Breast epithelium (tissue), 4 donors: ENCODE results near the gene PCDHA1. TPM values are rescaled to one million over a fixed set of nuclear protein-coding genes. Genes with fewer than 3 reads are reported as not detected.

ENCODE experiments used
- DNase-seq, 2 donors: peaks; one replicate each; pipeline ENCODE4 v3.0.0-alpha.2; 2019; ENCODE audit warnings: low spot score in 2 of 2
- H3K27ac ChIP-seq, 2 donors: fragments of 200-600 bp; sonication (generic) in 1 of 2; one replicate each; pipeline ENCODE4 v1.5.1; 2016 to 2019; ENCODE audit warnings: mild to moderate bottlenecking in 1 of 2
- H3K27me3 ChIP-seq, 2 donors: fragments of 200-600 bp; sonication (generic) in 1 of 2; one replicate each; pipeline versions ENCODE4 v1.5.1 to v1.6.0; 2017 to 2019; ENCODE audit warnings: control low read depth in 1 of 2, mild to moderate bottlenecking in 1 of 2
- H3K36me3 ChIP-seq: fragments of 200-600 bp; one replicate; pipeline ENCODE4 v1.5.1; 2019
- H3K4me1 ChIP-seq, 2 donors: fragments of 200-600 bp; sonication (generic); one replicate each; pipeline ENCODE4 v1.5.1; 2016 to 2019; ENCODE audit warnings: control low read depth in 1 of 2
- H3K4me3 ChIP-seq, 3 donors: fragments of 200-600 bp; sonication (generic); 1 replicate in 2 of 3; 2 replicates in 1 of 3; pipeline ENCODE4 v1.5.1; 2016 to 2019; ENCODE audit warnings: mild to moderate bottlenecking in 3 of 3, moderate library complexity in 2 of 3
- H3K9me3 ChIP-seq, 2 donors: fragments of 200-600 bp; sonication (generic) in 1 of 2; one replicate each; pipeline ENCODE4 v1.5.1; 2016 to 2019; ENCODE audit warnings: control low read depth in 1 of 2
- CTCF ChIP-seq, 3 donors: fragments of 450-650 bp; IDR thresholded peaks; one replicate each; pipeline ENCODE4 v1.5.1; 2016 to 2017; ENCODE audit warnings: antibody characterized with exemption in 3 of 3, mild to moderate bottlenecking in 3 of 3, moderate library complexity in 3 of 3
- POLR2A ChIP-seq: fragments of 450-650 bp; IDR thresholded peaks from one replicate; pipeline ENCODE4 v1.6.1; 2016; ENCODE audit warnings: antibody characterized with exemption, mild to moderate bottlenecking, moderate library complexity
- POLR2AphosphoS5 ChIP-seq, 3 donors: sonication (generic); formaldehyde crosslinking; IDR thresholded peaks; one replicate each; pipeline ENCODE4 v1.6.1; 2017; ENCODE audit warnings: antibody characterized with exemption in 3 of 3
- intact Hi-C: fragments of 100-400 bp; cut with DNase I; formaldehyde crosslinking; loops from one replicate; pipeline ENCODE4 v1.15.1; 2023; ENCODE audit warnings: low total_unique reads
- total RNA-seq, 3 donors: library from RNA; depleted of rRNA; stranded (reverse); fragments of >200 nt; gene quantifications; one replicate each; pipeline ENCODE4 v1.1.0, GENCODE V29; 2016

The PCDHA1 gene
- total RNA-seq, 3 donors from 2014 or later = not detected

DNA sequence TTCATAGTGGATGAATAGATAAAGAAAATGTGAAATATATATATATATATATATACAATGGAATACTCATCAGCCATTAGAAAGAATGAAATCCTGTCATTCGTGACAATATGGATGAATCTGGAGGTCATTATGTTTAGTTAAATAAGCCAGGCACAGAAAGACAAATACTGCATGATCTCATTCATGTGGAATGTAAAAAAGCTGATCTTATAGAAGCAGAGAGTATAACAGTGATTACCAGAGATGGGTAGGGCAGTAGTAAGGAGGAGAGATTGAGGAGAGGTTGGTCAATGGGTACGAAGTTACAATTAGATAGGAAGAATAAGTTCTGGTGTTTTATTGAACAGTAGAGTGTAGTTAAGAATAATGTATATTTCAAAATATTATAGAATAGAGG lies 160.6 kb downstream of the PCDHA1 start:
- peaks cover 4 to 6% of the 10 kb centered on the region in 2 donors for H3K9me3 ChIP-seq
- H3K4me3 ChIP-seq = no peak overlapping the region
- DNase-seq = no peak
- intact Hi-C loops = no loop called here
- TF ChIP-seq POLR2AphosphoS5 (IDR thresholded peaks at IDR 0.05) = no peak
- no peak for TF ChIP-seq POLR2A
- no peak for TF ChIP-seq CTCF (IDR thresholded peaks at IDR 0.05)
- no peak overlapping the region for H3K27ac ChIP-seq
- H3K27me3 ChIP-seq = no peaks in the 10 kb centered on the region
- H3K36me3 ChIP-seq = no peaks in the 10 kb centered on the region
- no peaks in the 10 kb centered on the region for H3K4me1 ChIP-seq

DNA sequence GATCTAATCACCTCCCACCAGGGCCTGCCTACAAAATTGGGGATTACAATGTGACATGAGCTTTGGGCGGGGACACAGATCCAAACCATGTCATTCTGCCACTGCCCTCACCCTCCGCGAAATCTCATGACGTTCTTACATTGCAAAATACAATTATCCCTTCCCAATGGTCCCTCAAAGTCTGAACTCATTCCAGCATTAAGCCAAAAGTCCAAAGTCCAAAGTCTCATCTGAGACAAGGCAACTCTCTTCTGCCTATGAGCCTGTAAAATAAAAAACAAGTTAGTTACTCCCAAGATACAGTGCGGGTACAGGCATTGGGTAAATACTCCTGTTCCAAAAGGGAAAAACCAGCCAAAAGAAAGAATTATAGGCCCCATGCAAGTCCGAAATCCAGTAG lies 165.7 kb downstream of the PCDHA1 start:
- H3K27me3 ChIP-seq = no peaks in the 10 kb centered on the region
- no peaks in the 10 kb centered on the region for H3K4me1 ChIP-seq

GRCh38 chr5:140953234-140953633 lies 167.3 kb downstream of the PCDHA1 start:
- Histone ChIP-seq H3K9me3 (no peaks in the 10 kb centered on the region), H3K27ac (no peak overlapping the region), H3K4me3 (no peak overlapping the region), H3K27me3 (no peaks in the 10 kb centered on the region), H3K4me1 (no peaks in the 10 kb centered on the region), H3K36me3 (no peaks in the 10 kb centered on the region)
- DNase-seq = no peak
- intact Hi-C loops = no loop called here
- TF ChIP-seq CTCF (IDR thresholded peaks at IDR 0.05) = no peak
- no peak for TF ChIP-seq POLR2AphosphoS5 (IDR thresholded peaks at IDR 0.05)
- no peak for TF ChIP-seq POLR2A

More for the DNA sequence above, 165.7 kb downstream of the PCDHA1 start:
- TF ChIP-seq POLR2AphosphoS5 (IDR thresholded peaks at IDR 0.05) (no peak), POLR2A (no peak), CTCF (IDR thresholded peaks at IDR 0.05) (no peak)
- Histone ChIP-seq H3K36me3 (no peaks in the 10 kb centered on the region), H3K4me3 (no peak overlapping the region), H3K27ac (no peak overlapping the region), H3K9me3 (no peaks in the 10 kb centered on the region)
- no peak for DNase-seq
- intact Hi-C loops = no loop called here

- intact Hi-C loops = no loop called here
- Histone ChIP-seq H3K9me3 (no peaks in the 10 kb centered on the region), H3K27me3 (no peaks in the 10 kb centered on the region), H3K36me3 (no peaks in the 10 kb centered on the region), H3K27ac (no peak overlapping the region), H3K4me3 (no peak overlapping the region), H3K4me1 (no peaks in the 10 kb centered on the region)
- DNase-seq = no peak
- no peak for TF ChIP-seq POLR2A
- no peak for TF ChIP-seq POLR2AphosphoS5 (IDR thresholded peaks at IDR 0.05)
- TF ChIP-seq CTCF (IDR thresholded peaks at IDR 0.05) = no peak
These were observed 176.2 kb downstream of the PCDHA1 start for GRCh38 chr5:140962190-140962589.

DNA sequence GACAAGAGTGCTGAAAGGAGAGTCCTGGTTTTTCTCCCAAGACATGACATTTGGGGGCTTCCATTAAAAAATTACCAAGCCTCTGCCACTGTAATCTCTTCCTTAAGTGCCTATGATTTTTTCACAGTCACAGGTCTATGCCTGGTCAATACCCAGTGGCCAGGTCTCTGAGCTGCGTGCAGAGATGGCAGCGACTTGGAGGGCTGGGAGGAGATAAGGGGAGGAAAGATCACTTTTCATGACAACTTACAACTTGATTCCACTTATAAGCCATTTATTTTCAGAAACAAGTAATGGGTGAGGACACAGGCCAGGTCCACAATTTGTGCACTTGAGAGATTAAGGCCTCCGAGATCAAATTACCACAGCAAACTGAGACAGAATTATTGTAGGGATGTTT lies 178.4 kb downstream of the PCDHA1 start:
- no peak overlapping the region for H3K4me3 ChIP-seq
- TF ChIP-seq POLR2A (no peak), CTCF (IDR thresholded peaks at IDR 0.05) (no peak), POLR2AphosphoS5 (IDR thresholded peaks at IDR 0.05) (no peak)
- intact Hi-C loops = no loop called here
- no peaks in the 10 kb centered on the region for H3K36me3 ChIP-seq
- DNase-seq = no peak
- H3K4me1 ChIP-seq = no peaks in the 10 kb centered on the region
- no peak overlapping the region for H3K27ac ChIP-seq
- no peaks in the 10 kb centered on the region for H3K9me3 ChIP-seq
- H3K27me3 ChIP-seq = no peaks in the 10 kb centered on the region
